SK-N-SH (cell line): ENCODE results near the gene AGMO.

ENCODE experiments used
- CHD2 ChIP-seq: fragments of 150-350 bp; IDR thresholded peaks from 2 replicates; pipeline ENCODE4 v1.6.1; 2018; ENCODE audit warnings: low read length; ENCODE audit not compliant: partially characterized antibody
- RAD21 ChIP-seq: IDR thresholded peaks from 2 replicates; pipeline ENCODE4 v1.6.1; 2012; ENCODE audit warnings: mild to moderate bottlenecking, low read length

DNA sequence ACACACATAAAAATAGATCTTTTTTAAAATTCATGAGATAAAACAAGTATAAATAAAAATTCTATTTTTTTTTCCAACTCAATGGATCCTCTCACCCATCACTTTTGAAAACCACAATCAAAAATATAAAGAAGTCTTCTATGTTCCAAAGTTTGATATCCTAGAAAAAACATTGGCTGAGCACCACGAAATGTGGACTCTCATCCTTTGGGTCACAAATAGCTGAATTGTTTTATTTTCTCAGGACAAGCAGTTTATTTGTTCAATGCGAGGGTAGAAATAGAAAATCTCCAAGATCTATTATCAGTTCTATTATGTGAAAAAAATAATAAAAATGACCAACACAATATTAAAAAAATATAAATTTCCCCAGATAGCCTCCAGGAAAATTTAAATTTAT is 348.7 kb downstream of the AGMO start:
- TF ChIP-seq RAD21 (no peak), CHD2 (no peak)
